Nephron (organoid): ENCODE results near the gene PRRC2B.

ENCODE experiments used
- H3K27ac Mint-ChIP-seq, 3 experiments: 2 replicates each; pipeline ENCODE4 v1.8.0; 2020; ENCODE audit warnings: mixed read lengths in 3 of 3, mild to moderate bottlenecking in 2 of 3, moderate library complexity in 1 of 3
- H3K27me3 Mint-ChIP-seq: 2 replicates; pipeline ENCODE4 v1.8.0; 2021; ENCODE audit warnings: low read depth, mild to moderate bottlenecking, moderate library complexity, mixed read lengths
- H3K36me3 Mint-ChIP-seq: 2 replicates; pipeline ENCODE4 v1.8.0; 2020; ENCODE audit warnings: low read depth, mixed read lengths
- H3K4me1 Mint-ChIP-seq: 2 replicates; pipeline ENCODE4 v1.8.0; 2020; ENCODE audit warnings: mixed read lengths
- H3K4me3 Mint-ChIP-seq, 3 experiments: 2 replicates each; pipeline ENCODE4 v1.8.0; 2020; ENCODE audit warnings: mild to moderate bottlenecking in 3 of 3, mixed read lengths in 3 of 3, moderate library complexity in 2 of 3
- H3K9me3 Mint-ChIP-seq: 2 replicates; pipeline ENCODE4 v1.8.0; 2020; ENCODE audit warnings: mixed read lengths
- TF ChIP-seq, protein P1 (sequence below), 3 experiments: fragments of 200-600 bp; sonication (generic); IDR thresholded peaks; one replicate each; pipeline ENCODE4 v1.5.0; 2021; ENCODE audit warnings: antibody characterized with exemption in 3 of 3; ENCODE audit not compliant: unreplicated experiment in 3 of 3

The PRRC2B gene

DNA sequence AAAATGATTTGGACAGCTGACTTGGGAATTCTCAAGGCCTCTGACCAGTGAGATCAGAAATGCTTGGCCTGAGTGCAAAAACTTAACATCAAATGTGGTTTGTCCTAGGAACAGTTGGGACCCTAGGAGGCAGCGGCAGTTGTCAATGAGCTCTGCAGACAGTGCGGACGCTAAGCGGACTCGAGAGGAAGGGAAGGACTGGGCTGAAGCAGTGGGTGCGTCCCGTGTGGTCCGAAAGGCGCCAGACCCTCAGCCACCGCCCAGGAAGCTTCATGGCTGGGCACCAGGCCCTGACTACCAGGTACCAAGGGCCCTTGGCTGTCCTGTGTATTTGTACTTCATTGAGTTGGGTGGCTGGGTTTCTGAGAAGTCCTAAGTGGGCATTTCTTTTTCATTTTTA, 65.2 kb downstream of the PRRC2B start:
- H3K4me1 Mint-ChIP-seq: no peaks in the 10 kb centered on the region
- H3K36me3 Mint-ChIP-seq: peaks cover 83% of the 10 kb centered on the region
- no peaks in the 10 kb centered on the region for H3K27me3 Mint-ChIP-seq
- peak overlapping the region in 1 of 3 experiments; percentile 26 for H3K27ac Mint-ChIP-seq
- H3K4me3 Mint-ChIP-seq: no peak overlapping the region
- no peaks in the 10 kb centered on the region for H3K9me3 Mint-ChIP-seq
- TF ChIP-seq, protein P1, sequence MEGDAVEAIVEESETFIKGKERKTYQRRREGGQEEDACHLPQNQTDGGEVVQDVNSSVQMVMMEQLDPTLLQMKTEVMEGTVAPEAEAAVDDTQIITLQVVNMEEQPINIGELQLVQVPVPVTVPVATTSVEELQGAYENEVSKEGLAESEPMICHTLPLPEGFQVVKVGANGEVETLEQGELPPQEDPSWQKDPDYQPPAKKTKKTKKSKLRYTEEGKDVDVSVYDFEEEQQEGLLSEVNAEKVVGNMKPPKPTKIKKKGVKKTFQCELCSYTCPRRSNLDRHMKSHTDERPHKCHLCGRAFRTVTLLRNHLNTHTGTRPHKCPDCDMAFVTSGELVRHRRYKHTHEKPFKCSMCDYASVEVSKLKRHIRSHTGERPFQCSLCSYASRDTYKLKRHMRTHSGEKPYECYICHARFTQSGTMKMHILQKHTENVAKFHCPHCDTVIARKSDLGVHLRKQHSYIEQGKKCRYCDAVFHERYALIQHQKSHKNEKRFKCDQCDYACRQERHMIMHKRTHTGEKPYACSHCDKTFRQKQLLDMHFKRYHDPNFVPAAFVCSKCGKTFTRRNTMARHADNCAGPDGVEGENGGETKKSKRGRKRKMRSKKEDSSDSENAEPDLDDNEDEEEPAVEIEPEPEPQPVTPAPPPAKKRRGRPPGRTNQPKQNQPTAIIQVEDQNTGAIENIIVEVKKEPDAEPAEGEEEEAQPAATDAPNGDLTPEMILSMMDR (IDR thresholded peaks at IDR 0.05; ENCODE audit: unreplicated experiment in 3 of 3): no peak

DNA sequence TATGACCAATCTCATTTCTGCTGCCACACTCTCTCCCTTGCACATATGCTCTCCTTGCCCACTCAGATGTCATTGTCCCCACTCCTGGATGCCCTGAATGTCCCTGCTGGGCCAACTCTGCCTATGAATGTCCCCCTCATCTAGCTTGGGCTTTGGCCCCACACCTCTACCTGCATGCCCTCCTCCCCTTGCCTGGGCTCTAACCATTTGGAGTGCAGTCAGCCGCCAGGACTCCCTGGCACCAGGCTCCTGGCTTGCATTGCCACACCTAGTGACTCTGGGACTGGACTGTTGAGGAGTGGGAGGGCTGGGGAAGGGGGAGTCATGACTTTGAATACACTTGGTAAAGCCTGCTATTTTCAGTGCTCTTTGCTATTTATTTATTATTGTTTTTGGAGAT, 67.3 kb downstream of the PRRC2B start:
- no peak overlapping the region for H3K27ac Mint-ChIP-seq
- no peaks in the 10 kb centered on the region for H3K9me3 Mint-ChIP-seq
- H3K4me1 Mint-ChIP-seq: no peaks in the 10 kb centered on the region
- TF ChIP-seq, protein P1 (IDR thresholded peaks at IDR 0.05; ENCODE audit: unreplicated experiment in 3 of 3): no peak
- H3K36me3 Mint-ChIP-seq: peaks cover 87% of the 10 kb centered on the region
- H3K27me3 Mint-ChIP-seq: no peaks in the 10 kb centered on the region
- H3K4me3 Mint-ChIP-seq: no peak overlapping the region

DNA sequence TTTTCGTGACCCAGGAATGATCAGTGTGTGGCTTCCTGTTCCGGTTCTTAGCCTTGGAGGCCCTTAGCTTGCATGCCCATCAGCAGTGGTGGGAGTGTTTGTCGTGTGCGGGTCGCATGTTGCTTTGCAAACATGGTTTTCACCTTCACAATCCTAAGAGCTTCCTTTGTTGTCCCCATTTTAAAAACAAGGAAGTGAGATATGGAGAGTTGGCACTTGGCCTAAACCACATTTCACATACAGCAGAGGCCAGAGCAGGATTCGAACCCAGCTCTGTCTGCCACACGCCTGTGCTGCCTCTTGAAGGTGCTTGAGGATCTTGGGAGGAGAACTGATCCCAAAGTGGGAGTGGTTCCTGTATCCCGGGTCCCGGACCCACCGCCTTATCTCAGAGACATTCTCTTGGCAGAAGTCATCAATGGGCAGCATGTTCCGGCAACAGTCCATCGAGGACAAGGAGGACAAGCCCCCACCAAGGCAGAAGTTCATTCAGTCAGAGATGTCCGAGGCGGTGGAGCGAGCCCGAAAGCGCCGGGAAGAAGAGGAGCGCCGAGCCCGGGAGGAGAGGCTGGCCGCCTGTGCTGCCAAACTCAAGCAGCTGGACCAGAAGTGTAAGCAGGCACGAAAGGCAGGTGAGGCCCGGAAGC, 70.6 kb downstream of the PRRC2B start:
- H3K4me1 Mint-ChIP-seq: no peaks in the 10 kb centered on the region
- no peak overlapping the region for H3K27ac Mint-ChIP-seq
- no peak overlapping the region for H3K4me3 Mint-ChIP-seq
- peaks cover 85% of the 10 kb centered on the region for H3K36me3 Mint-ChIP-seq
- no peaks in the 10 kb centered on the region for H3K9me3 Mint-ChIP-seq
- H3K27me3 Mint-ChIP-seq: no peaks in the 10 kb centered on the region
- TF ChIP-seq, protein P1 (IDR thresholded peaks at IDR 0.05; ENCODE audit: unreplicated experiment in 3 of 3): no peak

DNA sequence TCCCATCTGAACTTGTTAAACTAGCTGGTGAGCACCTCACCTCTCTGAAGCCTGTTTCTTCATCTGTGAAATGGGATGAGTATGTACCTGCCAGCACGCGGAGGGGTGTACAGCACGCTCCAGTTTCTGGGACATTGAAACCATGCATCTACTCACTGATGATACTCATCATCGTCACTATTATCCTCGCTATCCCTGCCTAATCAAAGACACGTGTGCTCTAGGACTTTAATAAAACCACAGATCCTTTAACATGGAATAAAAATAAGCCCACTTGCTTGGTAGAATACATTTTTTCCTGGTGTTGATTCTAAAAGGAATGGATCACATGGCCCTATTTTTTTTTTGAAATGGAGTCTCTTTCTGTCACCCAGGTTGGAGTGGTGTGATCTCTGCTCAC, 71.5 kb downstream of the PRRC2B start:
- Mint-ChIP-seq H3K4me3 (no peak overlapping the region), H3K27me3 (no peaks in the 10 kb centered on the region), H3K36me3 (peaks cover 85% of the 10 kb centered on the region), H3K27ac (no peak overlapping the region), H3K9me3 (no peaks in the 10 kb centered on the region), H3K4me1 (no peaks in the 10 kb centered on the region)
- TF ChIP-seq, protein P1 (IDR thresholded peaks at IDR 0.05; ENCODE audit: unreplicated experiment in 3 of 3): no peak

DNA sequence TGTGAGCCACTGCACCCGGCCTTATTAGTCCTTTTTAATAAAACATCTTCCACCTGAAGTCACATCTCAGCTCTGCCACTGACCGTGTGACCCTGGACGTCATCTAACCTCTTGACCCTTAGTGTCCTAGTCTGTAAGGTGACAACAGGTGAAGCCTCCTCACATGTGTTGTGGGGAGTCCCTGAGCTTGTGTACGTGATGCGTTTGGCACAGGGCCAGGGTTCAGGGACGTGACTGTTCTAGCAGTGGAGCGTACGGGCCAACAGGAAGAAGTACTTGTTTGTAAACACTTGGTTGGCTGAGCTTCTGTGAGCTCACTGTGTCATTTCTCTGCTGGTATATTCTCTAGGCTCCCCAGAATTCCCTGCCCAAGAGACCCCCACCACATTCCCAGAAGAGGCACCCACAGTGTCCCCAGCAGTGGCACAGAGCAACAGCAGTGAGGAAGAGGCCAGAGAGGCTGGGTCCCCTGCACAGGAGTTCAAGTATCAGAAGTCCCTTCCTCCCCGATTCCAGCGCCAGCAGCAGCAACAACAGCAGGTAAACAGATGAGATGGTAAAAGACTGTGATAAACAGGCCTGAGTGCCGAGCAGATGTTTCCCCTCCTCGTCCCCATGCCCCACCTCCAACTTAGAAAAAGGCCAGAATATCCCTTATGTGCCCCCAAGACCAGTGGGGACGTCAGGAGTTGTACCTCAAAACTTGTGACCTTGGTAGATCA, 73.5 kb downstream of the PRRC2B start:
- Mint-ChIP-seq H3K27me3 (no peaks in the 10 kb centered on the region), H3K4me1 (no peaks in the 10 kb centered on the region), H3K9me3 (no peaks in the 10 kb centered on the region), H3K4me3 (no peak overlapping the region), H3K27ac (no peak overlapping the region), H3K36me3 (peaks cover 88% of the 10 kb centered on the region)
- TF ChIP-seq, protein P1 (IDR thresholded peaks at IDR 0.05; ENCODE audit: unreplicated experiment in 3 of 3): no peak

DNA sequence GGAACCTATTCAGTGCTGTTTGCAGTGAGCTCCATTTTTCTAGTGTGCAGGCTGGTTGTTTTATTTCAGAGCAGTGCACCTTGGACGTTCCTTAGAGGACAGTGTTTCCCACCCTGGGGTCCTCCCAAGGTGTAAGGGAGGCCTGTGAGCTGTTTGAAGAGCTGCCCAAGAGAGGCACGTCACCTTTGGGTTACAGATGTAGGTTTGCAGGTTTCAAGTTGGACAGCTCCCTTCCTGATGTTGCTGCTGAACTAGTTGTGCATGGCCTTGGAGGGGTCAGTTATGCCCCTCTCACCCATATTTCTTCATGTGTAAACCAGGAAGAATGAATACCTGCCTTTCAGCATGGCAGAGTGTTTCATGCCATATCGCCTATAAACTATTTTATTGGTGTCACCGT, 74.1 kb downstream of the PRRC2B start:
- Mint-ChIP-seq H3K27ac (no peak overlapping the region), H3K36me3 (peaks cover 91% of the 10 kb centered on the region), H3K27me3 (no peaks in the 10 kb centered on the region), H3K4me3 (no peak overlapping the region), H3K9me3 (peaks cover 3% of the 10 kb centered on the region), H3K4me1 (no peaks in the 10 kb centered on the region)
- TF ChIP-seq, protein P1 (IDR thresholded peaks at IDR 0.05; ENCODE audit: unreplicated experiment in 3 of 3): no peak
